ENCODE results near the gene STARD9.
"Not testable (repeated sequence)": the region's sequence is repeated elsewhere in the genome, so short reads cannot be mapped to it uniquely, and the experiment has no call there.

Gene STARD9

DNA sequence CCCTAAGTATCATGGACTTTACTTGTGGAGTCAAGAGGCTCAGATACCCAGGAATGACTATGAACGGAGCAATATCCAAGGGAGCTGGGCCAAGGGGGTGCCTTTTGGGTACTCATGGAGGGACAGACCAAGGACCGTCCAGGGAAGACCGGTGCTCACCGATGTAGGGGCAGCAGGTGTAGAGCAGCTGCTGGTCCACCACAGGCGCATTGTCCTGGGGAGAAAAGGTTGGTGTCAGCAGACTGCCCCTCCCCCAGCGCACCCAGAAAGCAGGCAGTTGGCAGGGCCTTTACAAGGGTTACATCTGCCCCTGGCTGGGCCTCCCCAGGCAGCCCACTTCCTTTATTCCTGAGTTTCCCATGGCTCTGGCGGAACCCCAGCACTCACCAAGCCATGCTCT, 154.0 kb downstream of the STARD9 start:
- no peak for DNase-seq (ENCODE audit: low spot score)

DNA sequence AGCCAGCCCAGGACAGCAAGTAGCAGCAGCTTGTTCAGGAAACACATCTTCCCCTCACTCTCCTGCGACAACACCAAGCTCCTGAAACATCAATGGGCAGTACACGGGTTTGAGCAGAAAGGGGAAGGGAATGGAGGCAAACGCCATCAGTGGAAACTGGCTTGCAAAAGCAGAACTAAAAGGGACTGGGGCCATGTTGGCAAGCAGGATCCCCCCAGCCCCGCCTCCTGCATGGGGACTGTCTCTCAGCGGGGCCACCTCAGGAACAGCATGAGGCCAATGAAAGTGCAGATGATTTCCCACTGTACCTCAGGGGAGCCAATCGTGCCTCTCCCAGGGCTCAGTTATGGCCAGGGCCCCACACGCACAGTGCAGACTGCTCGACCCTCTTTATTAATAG, 154.7 kb downstream of the STARD9 start:
- DNase-seq (ENCODE audit: low spot score): no peak

DNA sequence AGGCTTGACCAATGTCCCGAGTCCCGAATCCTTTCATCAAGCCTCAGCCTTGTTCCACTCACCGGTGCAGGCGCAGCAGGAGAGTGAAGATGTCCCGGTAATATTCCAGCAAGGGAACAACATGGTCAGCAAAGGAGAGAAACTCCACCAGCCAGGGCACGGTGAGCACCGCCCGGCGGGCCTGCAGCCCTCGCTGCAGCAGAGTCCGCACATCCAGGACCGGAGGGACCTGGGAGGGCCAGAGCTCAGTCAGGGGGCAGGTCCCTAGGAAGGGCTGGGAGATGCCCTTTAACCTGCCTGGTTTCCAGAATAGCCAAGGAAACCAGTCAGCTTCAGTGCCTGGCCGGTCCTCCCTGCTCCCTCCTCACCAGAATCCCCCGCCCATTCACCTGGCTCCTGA, 155.1 kb downstream of the STARD9 start:
- DNase-seq (ENCODE audit: low spot score): no peak

DNA sequence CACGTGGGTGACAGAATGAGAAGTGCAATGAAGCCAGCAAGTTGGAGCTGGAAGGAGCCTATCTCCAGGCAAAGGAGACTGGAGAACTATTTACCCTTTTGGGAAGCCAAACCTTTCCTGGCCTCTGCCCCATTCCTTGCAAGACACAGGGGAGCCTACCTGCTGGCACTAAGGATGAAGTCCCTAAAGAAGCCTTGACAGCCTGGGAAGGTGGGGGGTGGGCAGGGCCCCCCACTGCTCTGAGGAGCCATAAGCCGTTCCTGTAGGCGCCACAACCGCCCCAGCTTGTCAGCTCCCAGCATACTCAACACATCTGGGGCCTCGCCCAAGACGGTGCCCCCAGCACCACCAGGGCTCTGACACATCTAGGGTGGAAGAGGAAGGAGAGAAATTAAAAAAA, 156.1 kb downstream of the STARD9 start:
- no peak for DNase-seq (ENCODE audit: low spot score)

DNA sequence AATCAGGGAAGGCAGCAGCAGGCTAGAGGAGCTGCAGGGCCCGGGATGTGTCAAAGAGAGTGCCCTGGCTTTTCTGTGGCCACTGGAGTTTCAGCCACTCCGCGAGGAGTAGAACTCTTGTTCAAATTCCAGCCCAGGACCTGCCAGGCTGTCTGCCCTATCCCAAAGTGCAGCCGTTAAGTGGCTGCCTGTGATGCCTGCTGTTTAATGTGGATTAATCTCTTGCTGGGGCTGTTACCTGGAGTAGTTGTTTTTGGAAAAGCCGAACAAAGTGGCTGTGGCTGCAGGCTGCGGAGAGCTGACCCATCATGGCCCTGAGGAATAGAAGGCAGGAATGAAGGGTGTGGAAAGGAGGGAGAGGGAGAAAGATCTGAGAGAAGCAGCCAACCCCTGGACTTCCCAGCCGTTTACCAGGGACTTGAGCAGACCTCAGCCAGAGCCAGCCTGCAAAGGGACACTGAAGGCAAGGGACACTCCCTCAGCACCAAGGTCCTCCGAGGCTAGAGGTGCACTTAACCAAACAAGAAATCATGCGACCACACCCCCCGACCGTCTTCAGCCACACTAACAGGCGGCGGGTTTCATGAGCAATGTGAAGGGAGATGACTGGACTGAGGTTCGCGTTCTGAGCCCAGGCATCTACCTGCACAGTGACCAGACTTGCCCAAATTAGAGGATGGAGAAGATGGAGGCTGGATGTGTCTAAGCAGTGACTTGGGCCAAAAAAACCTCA, 156.9 kb downstream of the STARD9 start:
- no peak for DNase-seq (ENCODE audit: low spot score)

DNA sequence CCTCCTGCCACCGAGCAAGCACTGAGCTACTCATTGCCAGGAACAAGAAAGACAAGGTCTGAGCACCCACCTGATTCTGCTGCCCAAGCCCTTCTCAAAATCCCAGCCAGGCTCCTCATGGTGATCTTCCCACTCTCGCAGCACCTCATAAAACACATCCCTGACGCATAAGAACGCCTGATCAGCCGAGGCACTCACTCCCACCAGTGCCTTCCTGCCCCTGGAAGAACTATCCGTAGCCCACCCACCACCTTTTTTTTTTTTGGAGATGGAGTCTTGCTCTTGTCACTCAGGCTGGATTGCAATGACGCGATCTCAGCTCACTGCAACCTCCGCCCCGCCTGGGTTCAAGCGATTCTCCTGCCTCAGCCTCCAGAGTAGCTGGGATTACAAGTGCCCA, 157.6 kb downstream of the STARD9 start:
- DNase-seq (ENCODE audit: low spot score): no peak

DNA sequence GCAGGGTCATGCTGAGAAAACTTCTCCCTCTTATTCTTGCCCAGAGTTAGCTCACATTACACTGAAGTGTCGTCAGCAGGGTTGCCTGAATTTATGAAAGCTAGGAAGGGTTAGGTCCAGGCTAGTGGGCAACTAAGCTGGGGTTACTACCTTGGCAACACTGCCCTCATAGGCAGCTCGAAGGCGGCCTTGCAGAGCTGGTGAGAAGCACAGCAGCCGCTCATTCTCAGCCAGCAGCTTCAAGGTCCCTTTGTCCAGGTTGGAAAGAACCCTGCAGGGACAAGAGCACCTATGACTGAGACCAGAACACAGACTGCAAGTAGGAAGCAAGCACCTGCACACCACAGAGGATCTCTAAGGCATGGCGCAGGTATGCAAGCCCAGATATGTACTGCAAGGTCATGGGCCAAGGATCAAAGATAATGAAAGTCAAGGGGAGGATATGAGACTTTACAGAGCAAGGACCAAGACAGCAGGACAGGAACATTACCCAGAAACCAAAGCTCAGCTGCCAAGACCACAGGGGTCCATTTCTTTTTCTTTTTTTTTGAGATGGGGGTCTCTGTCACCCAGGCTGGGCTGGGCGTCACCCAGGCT, 158.8 kb downstream of the STARD9 start:
- no peak for DNase-seq (ENCODE audit: low spot score)

DNA sequence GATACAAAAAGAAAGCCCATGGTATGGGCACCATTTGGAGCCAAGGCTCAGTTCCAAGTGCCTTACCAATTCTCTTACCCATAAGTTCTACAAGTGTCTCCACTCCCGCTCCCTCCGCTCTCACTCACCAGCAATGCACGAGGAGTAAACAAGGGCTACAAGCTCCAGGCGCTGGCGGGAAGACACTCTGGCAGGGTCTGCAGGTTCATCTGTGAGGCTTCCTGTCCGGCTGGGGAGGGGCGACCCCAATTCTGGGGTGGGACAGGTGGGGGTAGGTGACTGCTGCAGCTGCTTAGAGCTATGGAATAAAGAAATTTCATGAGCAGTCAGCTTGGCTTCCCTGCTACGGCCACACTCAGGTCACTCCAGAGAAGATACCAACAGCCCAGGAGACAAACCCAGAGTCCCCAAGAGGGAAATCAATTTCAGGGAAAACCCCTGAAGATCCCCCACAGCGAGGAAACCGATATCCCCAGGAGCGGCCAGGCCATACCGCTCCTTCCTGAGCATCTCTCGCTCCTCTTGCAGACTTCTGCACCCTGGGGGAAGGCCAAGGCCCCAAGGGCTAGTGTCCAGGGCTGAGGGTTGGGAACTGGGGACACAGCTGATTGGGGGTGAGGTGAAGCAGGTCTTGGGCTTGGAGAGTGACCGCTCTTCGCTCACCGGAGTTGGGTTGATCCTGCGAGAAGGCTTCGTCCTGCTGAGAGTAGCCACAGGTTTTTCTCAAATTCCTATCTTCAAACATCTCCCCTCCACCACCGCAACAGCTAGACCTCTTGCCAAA, 160.2 kb downstream of the STARD9 start:
- DNase-seq (ENCODE audit: low spot score): no peak

DNA sequence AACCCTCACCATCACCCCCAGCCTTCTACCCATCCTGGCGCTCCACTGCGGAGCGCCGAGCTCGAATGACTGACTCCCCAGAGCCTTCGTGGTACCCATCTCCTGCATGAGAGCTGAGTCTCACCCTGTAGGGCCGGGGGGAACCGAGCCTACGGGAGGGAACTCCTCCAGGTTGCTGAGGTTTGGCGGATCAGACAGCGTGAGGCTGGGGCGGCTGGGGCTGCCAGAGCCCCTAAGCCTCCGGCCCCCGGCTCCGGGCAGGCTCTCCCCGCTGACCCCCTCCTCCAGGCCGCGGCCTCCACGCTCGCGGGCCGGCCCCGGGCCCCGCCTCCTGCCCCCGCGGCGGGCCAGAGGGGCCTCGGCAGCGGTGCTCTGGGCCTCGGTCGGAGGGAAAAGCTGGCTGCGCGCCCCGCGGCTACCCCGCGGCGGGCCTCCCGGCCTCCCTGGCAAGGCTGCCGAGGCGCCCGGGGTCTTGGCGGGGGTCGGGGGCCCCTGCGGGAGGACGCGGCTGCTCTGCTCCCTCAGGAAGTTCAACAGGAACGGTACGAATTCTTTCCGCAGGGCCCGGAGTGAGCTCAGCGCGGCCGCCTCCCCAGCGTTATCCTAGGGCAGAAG, 160.9 kb downstream of the STARD9 start:
- DNase-seq (ENCODE audit: low spot score): peak; percentile 60

DNA sequence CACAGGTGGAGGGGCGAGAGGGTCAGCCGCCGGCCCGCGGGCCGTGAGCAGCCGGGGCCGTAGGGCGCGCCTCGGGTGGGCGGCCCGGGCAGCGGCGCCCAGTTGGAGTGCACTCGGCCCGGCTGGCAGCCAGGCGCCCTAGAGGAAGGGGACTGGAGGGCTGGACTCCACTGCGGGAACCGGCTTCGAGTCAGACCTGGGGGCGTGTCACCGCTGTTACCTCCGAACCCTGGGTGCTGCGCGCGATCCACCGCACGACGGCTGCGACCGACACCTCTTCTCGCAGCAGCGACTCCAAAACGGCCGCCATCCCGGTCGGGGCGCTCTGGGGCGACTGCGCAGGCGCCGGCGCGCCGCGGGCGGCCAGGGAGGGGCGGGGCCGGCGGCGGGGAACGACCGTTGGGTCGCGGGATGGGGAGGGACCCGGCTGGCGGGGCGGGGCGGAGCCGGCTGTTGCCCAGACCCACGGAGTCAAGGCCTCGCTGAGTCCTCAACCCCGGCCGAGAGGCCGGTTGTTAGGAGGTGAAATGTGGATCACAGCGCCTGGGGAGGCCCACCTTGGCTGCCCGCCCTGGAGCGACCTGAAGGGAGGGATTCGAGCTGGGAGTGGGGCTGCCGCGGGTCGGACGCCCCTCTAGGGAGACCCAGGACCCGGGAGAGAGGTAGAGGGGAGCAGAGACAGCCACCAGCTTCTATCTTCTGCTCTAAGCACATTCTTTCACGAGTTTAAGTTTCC, 161.6 kb downstream of the STARD9 start, which contains the start of gene CDAN1:
TSS of gene CDAN1 (minus strand) at position 336 of the 736 bp plus-strand sequence. CDS start at position 310, 26 bp downstream.
- DNase-seq (ENCODE audit: low spot score): peak; percentile 99

DNA sequence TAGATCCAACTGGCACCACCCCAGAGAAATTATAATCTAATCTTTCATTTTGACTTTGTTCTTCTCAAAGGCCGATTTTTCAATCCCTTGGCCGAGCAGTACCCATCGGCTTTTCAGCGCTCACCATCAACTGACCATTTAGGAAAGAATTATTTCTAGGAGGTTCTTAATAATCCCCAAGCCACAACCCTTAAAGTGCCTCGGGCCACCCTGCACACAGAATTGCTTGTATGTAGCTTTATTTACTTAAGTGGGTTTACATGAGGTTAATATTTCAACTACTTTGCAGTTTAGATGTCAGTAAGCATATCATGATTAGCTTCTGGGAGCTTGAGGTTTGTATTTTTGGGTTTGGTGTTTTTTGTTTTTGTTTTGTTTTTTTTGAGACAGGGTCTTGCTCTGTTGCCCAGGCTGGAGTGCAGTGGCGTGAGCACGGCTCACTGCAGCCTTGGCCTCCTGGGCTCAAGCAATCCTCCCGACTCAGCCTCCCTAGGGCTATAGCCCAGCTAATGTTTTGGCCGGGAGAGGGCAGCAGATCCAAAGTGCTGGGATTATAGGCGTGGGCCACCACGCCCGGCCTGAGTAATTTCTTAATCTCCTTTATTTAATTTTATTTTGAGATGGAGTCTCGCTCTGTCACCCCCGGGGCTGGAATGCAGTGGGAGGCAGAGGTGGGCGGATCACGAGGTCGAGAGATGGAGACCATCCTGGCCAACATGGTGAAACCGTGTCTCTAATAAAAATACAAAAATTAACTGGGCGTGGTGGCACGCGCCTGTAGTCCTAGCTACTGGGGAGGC, 162.3 kb downstream of the STARD9 start:
- no peak for DNase-seq (ENCODE audit: low spot score)

DNA sequence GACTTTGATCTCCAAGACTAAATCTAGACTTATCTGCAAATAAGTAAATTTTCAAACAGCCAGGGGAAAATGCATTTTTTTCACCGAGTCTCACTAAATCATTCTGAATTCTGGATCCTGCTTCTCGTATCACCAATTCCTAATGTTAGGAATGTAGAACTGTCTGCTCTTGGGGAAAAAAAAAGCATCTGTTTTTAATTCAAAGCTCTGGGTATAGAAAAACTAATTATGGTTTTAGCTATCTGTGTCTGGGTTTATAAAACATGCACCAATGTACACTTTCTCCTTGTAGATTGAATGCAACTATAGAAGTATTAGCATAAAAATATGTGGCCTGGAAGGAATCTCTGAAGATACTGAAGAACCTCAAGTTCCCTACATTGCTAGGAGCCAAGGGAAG, 166.3 kb downstream of the STARD9 start:
- no peak for DNase-seq (ENCODE audit: low spot score)

DNA sequence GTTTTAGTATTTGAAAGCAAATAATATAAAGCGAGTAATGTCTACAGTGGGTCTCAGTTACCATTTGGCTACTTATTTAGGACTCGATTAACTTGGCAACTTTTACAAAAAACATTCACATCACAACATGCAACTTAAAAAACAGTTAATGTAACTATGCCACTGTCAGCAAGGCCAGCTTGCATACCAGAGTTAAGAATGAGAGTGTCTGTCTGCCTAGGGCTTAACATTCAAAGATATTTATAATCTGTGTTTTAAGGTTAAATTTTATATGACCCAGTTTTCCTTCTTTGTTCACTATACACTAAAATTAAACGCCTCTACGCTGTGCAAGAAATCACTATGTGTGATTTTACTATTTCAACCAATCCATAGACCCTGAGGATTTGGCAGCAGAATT, 166.7 kb downstream of the STARD9 start:
- DNase-seq (ENCODE audit: low spot score): no peak

DNA sequence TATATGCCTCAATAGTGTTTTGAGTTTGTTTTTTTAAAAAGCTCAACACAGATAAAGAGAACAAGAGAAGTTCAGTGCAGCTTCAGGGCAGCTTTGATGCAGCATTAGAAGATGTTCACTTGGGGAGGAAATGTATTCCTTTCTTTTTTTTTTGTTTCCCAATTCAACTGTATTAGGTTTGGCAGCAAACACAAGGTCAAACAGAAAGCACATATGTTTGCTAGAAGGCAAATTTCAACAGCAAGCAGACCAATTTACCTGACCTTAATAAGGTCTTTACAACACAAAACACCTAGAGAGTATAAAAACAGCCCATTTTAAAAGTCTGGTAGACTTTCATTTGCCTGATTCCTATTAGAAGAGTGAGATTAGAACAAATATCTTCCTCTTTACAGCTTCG, 168.8 kb downstream of the STARD9 start:
- DNase-seq (ENCODE audit: low spot score): no peak

DNA sequence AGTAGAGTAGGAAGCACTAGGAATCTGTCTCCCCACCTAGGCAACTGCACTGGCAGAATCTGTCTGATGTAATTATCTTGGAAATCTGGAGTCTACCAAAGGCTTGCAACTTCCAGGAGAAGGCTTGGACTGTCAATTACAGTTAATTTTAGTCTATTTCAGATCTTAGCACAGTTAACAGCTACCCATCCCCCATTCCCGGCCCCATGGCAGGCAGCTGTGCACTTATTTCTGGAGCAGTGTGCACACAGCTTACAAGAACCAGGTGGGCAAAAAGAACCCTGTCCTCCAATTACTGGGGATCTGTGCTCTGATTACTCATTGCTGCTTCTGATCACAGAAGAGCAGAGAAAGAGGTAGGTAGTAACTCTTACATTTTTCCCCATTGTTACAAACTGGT, 173.9 kb downstream of the STARD9 start:
- DNase-seq (ENCODE audit: low spot score): no peak

DNA sequence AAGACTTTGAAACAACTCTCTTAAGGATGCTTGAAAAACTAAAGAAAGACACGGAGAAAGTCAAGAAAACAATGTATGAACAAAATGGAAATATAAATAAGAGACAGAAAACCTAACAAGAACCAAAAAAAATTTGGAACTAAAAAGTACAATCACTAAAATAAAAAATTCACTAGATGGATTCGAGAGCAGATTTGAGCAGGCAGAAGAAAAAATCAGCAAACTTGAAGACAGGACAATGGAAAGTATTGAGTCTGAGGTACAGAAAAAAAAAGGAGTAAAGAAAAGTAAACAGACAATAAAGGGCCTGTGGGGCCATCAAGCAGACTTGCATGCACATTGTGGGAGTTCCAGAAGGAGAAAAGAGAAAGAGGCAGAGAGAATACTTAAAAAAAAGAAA, 174.9 kb downstream of the STARD9 start:
- DNase-seq (ENCODE audit: low spot score): no peak

DNA sequence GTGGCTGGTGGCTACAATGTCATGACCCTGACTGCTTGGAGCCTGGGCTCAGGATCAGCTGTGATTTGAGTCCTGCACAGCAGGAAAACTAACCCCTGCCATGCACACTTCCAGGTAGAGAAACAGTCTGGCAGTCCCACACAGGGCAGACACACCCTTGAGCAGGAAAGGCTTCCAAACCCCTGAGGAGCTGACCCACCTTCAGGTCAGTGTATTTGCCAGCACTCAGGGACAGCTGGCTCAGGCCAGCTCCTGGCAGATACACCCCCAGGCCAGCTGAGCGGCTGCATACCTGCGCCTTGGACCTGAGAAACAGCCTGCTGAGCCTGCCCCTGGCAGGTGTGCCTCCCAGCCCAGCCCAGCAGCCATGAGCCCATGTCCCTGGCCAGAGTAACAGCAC, 183.7 kb downstream of the STARD9 start:
- no peak for DNase-seq (ENCODE audit: low spot score)

DNA sequence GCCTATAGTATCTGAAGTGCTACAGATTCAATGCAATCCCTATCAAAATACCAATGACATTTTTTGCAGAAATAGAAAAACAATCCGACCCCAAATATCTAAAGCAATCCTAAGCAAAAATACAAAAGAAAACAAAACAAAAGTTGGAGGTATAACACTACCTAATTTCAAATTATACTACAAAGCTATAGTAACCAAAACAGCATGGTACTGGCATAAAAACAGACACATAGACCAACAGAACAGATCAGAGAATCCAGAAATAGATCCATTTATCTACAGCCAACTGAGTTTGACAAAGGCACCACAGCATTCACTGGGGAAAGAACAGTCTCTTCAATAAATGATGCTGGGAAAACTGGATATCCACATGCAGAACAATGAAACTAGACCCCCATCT, 185.4 kb downstream of the STARD9 start:
- DNase-seq (ENCODE audit: low spot score): no peak

DNA sequence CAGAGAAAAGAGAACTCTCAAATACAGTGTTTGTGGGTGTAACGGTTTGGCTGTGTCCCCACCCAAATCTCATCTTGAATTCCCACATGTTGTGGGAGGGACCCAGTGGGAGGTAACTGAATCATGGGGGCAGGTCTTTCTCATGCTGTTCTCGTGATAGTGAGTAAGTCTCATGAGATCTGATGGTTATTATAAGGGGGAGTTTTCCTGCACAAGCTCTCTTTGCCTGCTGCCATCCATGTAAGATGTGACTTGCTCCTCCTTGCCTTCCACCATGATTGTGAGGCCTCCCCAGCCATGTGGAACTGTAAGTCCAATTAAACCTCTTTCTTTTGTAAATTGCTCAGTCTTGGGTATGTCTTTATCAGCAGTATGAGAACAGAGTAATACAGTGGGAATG, 186.4 kb downstream of the STARD9 start:
- not testable (repeated sequence) for DNase-seq (ENCODE audit: low spot score)

DNA sequence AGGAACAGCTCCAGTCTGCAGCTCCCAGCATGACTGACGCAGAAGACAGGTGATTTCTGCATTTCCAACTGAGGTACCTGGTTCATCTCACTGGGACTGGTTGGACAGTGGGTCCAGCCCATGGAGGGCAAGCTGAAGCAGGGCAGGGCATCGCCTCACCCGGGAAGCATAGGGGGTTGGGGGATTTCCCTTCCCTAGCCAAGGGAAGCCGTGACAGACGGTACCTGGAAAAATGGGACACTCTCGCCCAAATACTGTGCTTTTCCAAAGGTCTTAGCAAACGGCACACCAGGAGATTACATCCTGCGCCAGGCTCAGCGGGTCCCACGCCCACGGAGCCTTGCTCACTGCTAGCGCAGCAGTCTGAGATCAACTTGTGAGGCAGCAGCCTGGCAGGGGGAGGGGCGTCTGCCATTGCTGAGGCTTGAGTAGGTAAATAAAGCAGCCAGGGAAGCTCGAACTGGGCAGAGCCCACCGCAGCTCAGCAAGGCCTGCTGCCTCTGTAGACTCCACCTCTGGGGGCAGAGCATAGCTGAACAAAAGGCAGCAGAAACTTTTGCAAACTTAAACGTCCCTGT, 188.8 kb downstream of the STARD9 start:
- not testable (repeated sequence) for DNase-seq (ENCODE audit: low spot score)

DNA sequence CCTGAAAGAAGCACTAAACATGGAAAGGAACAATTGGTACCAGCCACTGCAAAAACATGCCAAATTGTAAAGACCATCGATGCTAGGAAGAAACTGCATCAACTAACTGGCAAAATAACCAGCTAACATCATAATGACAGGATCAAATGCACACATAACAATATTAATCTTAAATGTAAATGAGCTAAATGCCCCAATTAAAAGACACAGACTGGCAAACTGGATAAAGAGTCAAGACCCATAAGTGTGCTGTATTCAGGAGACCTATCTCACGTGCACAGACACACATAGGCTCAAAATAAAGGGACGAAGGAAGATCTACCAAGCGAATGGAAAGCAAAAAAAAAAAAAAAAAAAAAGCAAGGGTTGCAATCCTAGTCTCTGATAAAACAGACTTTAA, 190.7 kb downstream of the STARD9 start:
- DNase-seq (ENCODE audit: low spot score): not testable (repeated sequence)

All from hepatic stellate cell (primary cell).